NCI-H1417 treated with DMSO at 0.1 percent for 48 hours (cell line): ENCODE measurements around the gene CAD.
"Not testable (repeated sequence)": the region's sequence is repeated elsewhere in the genome, so short reads cannot be mapped to it uniquely, and the experiment has no call there.

Experiments used
- DNase-seq: peaks from one replicate; lab custom pipeline; 2025; lab: John Stamatoyannopoulos, UW

The CAD gene

GRCh38 chr2:27217173-27218121 is at the start of gene CAD:
Gene CAD, plus strand, starts transcription at chr2:27217369. Its CDS starts 183 bp downstream, at chr2:27217552.
- DNase-seq = peak; percentile 76

GRCh38 chr2:27170581-27171337 is 46.4 kb upstream of the CAD start:
- no peak for DNase-seq

DNA sequence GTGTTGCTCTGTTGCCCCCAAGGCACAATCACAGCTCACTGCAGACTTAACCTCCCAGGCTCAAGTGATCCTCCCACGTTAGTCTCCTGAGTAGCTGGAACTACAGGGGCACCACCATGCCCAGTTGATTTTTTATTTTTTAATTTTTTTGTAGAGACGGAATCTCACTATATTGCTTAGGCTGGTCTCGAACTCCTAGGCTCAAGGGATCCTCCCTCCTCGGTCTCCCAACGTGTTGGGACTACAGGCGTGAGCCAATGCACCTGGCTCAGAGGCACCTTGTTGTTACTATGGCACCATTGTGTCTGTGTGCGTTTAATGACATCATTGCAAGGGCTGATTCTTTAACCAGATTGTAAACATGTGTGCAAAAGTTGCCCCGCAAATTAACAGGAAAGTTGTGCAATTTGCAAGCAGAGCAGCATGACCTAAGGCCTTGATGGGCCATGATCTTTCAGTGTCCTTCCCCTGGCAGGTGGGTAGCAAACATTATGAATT is 45.8 kb upstream of the CAD start:
- no peak for DNase-seq

- no peak for DNase-seq
These were observed 42.5 kb upstream of the CAD start for GRCh38 chr2:27174638-27175037.

- no peak for DNase-seq
These were observed 41.8 kb upstream of the CAD start for GRCh38 chr2:27175330-27175729.

DNA sequence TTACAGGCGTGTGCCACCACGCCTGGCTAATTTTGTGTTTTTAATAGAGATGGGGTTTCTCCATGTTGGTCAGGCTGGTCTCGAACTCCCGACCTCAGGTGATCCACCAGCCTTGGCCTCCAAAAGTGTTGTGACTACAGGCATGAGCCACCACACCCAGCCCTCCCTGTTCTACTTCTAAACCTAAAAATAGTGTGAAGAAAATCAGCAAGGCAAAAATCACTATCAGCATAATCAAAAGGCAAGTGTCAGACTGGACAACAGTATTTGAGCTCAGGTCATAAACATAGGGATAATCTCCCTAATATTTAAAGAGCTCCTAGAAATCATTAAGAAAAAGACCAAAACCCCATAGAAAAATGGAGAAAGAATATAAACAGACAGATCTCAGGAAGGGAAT is 41.4 kb upstream of the CAD start:
- not testable (repeated sequence) for DNase-seq

DNA sequence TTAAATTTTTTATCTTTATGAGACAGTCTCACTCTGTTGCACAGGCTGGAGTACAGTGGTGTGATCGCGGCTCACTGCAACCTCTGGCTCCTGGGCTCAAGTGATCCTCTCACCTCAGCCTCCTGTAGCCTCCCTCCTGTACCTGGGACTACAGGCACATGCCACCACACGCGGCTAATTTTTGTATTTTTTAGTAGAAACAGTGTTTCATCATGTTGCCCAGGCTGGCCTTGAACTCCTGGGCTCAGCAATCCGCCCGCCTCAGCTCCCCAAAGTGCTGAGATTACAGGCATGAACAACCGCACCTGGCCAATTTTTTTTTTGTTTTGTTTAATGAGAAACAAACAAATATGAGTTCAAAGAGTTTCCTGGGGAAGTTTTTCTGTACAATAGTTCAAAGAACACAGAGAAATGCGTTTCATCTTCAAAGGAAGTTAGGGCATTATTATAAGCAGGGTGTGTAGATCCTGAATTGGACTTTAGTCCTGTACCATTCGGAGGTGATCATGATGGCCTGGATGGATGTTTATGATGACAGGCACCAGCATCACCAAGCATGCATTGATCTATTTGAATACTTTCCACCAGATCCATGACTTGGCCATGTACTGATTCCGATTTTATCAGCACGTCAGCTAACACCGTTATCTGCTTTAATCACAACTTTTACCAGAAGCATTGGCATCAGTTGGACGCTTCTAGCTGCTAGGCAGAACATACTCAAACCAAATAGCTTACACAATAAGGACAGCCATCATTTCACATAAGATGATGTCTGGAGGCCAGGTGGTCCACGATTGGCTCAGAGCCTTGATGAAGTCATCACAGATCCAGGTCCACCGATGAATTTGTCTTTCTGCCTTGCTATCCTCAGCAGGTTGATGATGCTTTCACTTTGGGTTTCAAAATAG is 39.5 kb upstream of the CAD start:
- DNase-seq = no peak

DNA sequence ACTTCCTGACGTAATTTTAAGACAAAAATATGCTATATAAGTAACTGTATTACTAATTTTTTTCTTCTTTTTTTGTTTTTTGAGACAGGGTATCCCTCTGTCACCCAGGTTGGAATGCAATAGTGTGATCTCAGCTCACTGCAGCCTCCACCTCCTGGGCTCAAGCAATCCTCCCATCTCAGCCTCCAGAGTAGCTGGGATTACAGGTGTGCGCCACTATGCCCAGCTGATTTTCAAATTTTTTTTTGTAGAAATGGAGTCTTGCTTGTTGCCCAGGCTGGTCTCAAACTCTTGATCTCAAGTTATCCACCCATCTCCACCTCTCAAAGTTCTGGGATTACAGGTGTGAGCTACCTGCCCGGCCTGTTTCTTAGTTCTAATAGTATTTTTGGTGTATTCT is 38.7 kb upstream of the CAD start:
- DNase-seq = no peak

- DNase-seq = no peak
These were observed 37.7 kb upstream of the CAD start for GRCh38 chr2:27179344-27180000.

GRCh38 chr2:27182346-27182745 is 34.8 kb upstream of the CAD start:
- no peak for DNase-seq

DNA sequence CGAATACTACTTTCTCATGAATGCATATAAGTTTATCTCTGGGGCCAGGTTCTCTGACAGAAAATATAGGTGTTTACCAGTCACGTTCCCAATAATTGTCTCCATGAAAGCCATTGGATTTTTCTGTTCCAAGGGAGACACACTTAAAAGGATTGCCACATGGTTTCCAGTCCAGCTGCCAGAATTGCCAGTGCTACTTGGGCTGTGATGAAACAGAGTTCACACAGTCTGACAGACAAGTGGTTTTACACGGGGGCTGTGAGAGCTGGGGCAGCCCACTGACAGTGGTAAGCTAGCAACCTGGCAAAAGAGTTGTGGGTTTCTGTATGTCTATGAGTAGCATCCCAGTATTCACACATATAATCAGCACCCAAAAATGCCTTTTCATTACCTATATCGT is 33.1 kb upstream of the CAD start:
- DNase-seq = no peak

GRCh38 chr2:27185331-27186026 is 31.7 kb upstream of the CAD start:
- DNase-seq = no peak

DNA sequence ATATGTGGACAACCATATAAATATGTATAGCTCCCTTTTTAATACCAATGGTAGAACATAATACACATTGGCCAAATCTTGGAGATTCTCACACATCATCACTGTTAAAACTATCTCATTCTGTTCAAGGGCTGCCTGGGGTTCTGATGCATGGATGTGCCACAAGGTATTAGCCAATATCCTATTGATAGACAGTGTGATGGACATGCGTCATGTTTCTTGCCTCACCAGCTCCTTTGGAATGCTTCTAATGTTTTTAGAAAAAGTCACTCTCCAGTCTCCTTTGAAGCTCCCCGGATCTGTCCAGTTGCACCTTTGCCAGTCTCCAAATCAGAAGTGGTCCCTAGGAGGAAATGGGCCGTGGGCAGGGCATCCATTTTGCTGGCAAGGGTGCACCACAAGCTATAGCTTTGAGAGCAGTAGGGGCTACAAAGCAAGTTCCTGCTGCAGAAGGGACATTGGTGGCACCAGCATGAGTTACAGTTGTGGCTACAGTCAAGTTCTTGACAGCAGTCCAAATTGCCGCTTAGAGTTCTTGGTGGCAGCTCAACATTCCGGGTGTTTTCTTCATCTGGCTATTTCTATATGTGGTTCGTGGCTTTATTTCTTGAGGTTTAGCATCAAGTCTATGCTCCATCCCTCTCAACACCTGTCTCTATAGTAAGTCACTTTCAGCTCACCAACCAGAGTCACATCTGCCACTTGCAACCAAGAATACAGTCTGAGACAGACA is 30.4 kb upstream of the CAD start:
- no peak for DNase-seq

GRCh38 chr2:27189989-27190388 is 27.2 kb upstream of the CAD start:
- DNase-seq = no peak

- DNase-seq = peak; percentile 20
These were observed 25.9 kb upstream of the CAD start for GRCh38 chr2:27191070-27191829.

DNA sequence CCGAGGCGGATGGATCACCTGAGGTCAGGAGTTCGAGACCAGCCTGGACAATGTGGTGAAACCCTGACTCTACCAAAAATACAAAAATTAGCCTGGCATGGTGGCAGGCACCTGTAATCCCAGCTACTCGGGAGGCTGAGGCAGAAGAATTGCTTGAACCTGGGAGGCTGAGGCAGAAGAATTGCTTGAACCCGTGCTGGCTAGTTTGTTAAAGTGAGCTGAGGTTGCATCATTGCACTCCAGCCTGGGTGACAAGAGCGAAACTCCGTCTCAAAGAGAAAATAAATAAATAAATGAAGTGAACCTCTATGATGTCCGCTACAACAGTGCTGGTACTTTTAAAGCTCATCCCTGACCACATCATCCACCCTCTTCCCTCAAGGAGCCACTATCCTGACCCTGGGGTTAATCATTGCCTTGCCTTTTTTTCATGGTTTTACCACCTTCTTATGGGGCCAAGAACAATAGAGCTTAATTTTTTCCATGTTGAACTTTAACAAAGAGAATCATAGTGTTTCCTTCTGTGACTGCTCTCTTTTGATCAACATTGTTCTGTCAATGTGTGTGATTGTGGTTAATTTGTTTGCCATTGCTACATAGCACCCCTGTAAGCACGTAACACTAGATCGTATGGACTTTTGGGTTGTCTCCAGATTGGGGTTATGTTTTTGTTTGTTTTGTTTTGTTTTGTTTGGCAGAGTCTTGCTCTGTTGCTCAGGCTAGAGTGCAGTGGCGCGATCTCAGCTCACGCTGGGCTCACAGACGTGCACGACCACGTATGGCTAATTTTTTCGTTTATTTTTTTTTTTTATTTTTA is 22.4 kb upstream of the CAD start:
- no peak for DNase-seq

DNA sequence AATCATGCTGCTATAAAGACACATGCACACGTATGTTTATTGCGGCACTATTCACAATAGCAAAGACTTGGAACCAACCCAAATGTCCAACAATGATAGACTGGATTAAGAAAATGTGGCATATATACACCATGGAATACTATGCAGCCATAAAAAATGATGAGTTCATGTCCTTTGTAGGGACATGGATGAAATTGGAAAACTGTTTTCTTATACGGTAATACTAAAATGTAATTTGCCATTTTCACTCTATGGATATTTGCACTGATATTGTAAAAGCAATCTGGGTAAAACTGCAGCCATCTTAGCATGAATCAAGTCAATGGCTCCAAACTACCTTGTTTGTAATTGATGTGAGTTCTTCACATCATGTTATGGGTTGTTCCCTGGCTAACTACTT is 21.4 kb upstream of the CAD start:
- DNase-seq = not testable (repeated sequence)

DNA sequence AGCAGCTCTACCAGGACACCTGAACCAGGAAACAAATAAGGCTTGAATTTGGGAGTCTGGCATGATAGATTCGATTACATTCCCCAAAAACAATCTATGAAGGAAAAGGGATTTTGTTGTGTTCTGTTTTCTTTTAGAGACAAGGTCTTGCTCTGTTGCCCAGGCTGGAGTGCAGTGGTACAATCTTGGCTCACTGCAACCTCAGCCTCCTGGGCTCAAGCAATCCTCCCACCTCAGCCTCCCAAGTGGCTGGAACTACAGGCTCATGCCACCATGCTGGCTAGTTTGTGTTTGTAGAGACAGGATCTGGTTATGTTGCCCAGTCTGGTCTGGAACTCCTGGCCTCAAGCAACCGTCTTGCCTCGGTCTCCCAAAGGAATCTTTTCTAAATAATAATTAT is 19.1 kb upstream of the CAD start:
- DNase-seq = not testable (repeated sequence)
